CD4-positive, alpha-beta T cell (primary cell): Measurements from ENCODE around the gene MTUS2. TPM values are rescaled to one million over a fixed set of nuclear protein-coding genes. Genes with fewer than 3 reads are reported as not detected.

Experiments
- ATAC-seq: fragments of 200-7000 bp; cut with Tn5 transposase; one replicate; pipeline ENCODE4 v1.10.0; 2022; ENCODE audit warnings: mild to moderate bottlenecking; ENCODE audit not compliant: poor library complexity
- CTCF ChIA-PET: fragments of 350-600 bp; sonication (Branson Sonifier 250); formaldehyde crosslinking; loops from one replicate; lab custom pipeline; 2021; ENCODE audit warnings: antibody characterized with exemption, inconsistent platforms; lab: Charles Lee
- POLR2A ChIA-PET: fragments of 350-600 bp; sonication (Branson Sonifier 250); formaldehyde crosslinking; loops from one replicate; lab custom pipeline; 2021; ENCODE audit warnings: antibody characterized with exemption, inconsistent platforms; lab: Charles Lee
- DNase-seq, 14 experiments: peaks; one replicate each; pipeline ENCODE4 v3.0.0-alpha.2; 2013 to 2020; ENCODE audit warnings: mixed read lengths in 2 of 14
- H3K27ac ChIP-seq, 2 donors: one replicate each; pipeline versions ENCODE4 v1.5.1 to v1.7.0; 2013; ENCODE audit warnings: low read length in 2 of 2, low read depth in 1 of 2, mild to moderate bottlenecking in 1 of 2
- H3K27me3 ChIP-seq, 2 experiments: 1 replicate in 1 of 2; 2 replicates in 1 of 2; pipeline versions ENCODE4 v1.6.1 to v1.7.0; 2013; ENCODE audit warnings: low read length in 2 of 2, control low read depth in 1 of 2, mild to moderate bottlenecking in 1 of 2, moderate library complexity in 1 of 2; ENCODE audit not compliant: insufficient read depth in 2 of 2, control insufficient read depth in 1 of 2
- H3K36me3 ChIP-seq: one replicate; pipeline ENCODE4 v1.6.1; 2013; ENCODE audit warnings: low read length, control low read depth; ENCODE audit not compliant: insufficient read depth
- H3K4me1 ChIP-seq: one replicate; pipeline ENCODE4 v1.6.1; 2013; ENCODE audit warnings: low read length, control low read depth; ENCODE audit not compliant: insufficient read depth
- H3K4me3 ChIP-seq: one replicate; pipeline ENCODE4 v1.5.1; 2013; ENCODE audit warnings: mild to moderate bottlenecking, low read length, moderate library complexity
- H3K9me3 ChIP-seq, 2 experiments: 1 replicate in 1 of 2; 2 replicates in 1 of 2; pipeline versions ENCODE4 v1.6.1 to v1.7.0; 2013; ENCODE audit warnings: low read length in 2 of 2, mild to moderate bottlenecking in 2 of 2, control low read depth in 1 of 2, moderate library complexity in 1 of 2; ENCODE audit not compliant: control insufficient read depth in 1 of 2, insufficient read depth in 1 of 2
- H3K27ac Mint-ChIP-seq: one replicate; pipeline ENCODE4 v1.8.0; 2020; ENCODE audit warnings: mixed read lengths
- H3K27me3 Mint-ChIP-seq: one replicate; pipeline ENCODE4 v1.8.0; 2021; ENCODE audit warnings: mixed read lengths
- H3K36me3 Mint-ChIP-seq: one replicate; pipeline ENCODE4 v1.8.0; 2021; ENCODE audit warnings: low read depth, mixed read lengths
- H3K4me1 Mint-ChIP-seq: one replicate; pipeline ENCODE4 v1.8.0; 2021; ENCODE audit warnings: low read depth, mixed read lengths
- H3K4me3 Mint-ChIP-seq: one replicate; pipeline ENCODE4 v1.8.0; 2020; ENCODE audit warnings: mild to moderate bottlenecking, mixed read lengths
- H3K9me3 Mint-ChIP-seq: one replicate; pipeline ENCODE4 v1.8.0; 2020; ENCODE audit warnings: mixed read lengths
- intact Hi-C, 2 experiments: fragments of 100-400 bp; cut with DNase I in 1 of 2; cut with micrococcal nuclease in 1 of 2; formaldehyde crosslinking; loops; one replicate each; pipeline versions ENCODE4 v1.15.1 to v1.9.0; 2023 to 2025; cut with DNase I, micrococcal nuclease
- total RNA-seq, 174 experiments: library from RNA in 2 of 174; stranded (reverse) in 2 of 174; gene quantifications; one replicate each; pipeline ENCODE4 v1.2.3 and lab custom pipeline; 2021 to 2026
- TF ChIP-seq, protein P1 (sequence below): fragments of 200-600 bp; IDR thresholded peaks from one replicate; pipeline ENCODE4 v1.8.0; 2022; ENCODE audit warnings: antibody characterized with exemption, mild to moderate bottlenecking

Gene MTUS2
- total RNA-seq, 2 experiments from 2014 or later: 0.38 to 0.81 TPM

DNA sequence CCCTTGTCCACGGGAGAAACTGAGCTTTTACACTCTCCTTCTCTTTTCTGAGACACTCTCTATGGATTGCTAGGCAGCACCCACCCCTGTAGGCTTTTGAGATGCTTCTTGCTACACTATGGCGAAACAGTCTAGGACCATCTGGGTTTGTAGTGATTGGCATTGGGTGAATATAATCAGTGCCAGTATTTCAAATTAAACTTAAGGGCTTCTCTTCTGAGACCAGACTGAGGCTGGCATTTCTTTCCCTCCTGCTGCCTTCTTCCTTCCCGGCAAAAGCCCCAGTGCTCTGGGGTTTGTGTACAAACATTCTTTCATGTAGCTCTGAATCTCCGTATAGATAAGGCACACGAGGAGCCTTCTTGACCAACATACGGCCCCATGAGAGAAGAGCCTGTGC is 498.6 kb downstream of the MTUS2 start:
- POLR2A ChIA-PET: no interaction called here
- H3K36me3 Mint-ChIP-seq: no peaks in the 10 kb centered on the region

DNA sequence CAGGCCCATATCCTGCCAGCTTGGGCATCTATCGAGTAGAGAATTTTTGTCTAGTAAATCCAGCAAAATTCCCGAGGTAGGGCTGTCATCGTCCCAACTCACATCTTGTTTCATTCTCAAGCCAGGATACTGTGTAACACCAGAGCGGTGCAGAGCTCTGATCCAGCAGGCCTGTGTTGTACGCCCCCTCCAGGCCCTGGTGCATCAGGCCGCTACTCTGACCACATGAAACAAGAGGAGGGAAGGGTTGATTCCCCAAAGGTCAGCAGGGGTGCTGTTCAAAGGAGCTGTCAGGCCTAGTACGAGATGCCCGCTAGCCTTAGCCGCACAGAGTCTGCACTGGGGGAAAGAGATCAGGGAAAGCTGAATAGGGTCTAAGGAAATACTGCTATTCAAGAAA is 499.3 kb downstream of the MTUS2 start:
- intact Hi-C loops: no loop called here
- H3K4me1 ChIP-seq: no peaks in the 10 kb centered on the region
- CTCF ChIA-PET: no interaction called here
- no peak overlapping the region for H3K27ac Mint-ChIP-seq
- H3K4me1 Mint-ChIP-seq: no peaks in the 10 kb centered on the region
- H3K9me3 Mint-ChIP-seq: peaks cover 5% of the 10 kb centered on the region
- H3K4me3 Mint-ChIP-seq: no peak overlapping the region
- H3K4me3 ChIP-seq: no peak overlapping the region
- DNase-seq (no peak), ATAC-seq (no peak)
- no peak overlapping the region for H3K27ac ChIP-seq
- POLR2A ChIA-PET: no interaction called here
- H3K9me3 ChIP-seq: no peaks in the 10 kb centered on the region
- H3K27me3 Mint-ChIP-seq: peaks cover 12% of the 10 kb centered on the region
- no peaks in the 10 kb centered on the region for H3K36me3 Mint-ChIP-seq
- H3K27me3 ChIP-seq: no peaks in the 10 kb centered on the region
- TF ChIP-seq, protein P1, sequence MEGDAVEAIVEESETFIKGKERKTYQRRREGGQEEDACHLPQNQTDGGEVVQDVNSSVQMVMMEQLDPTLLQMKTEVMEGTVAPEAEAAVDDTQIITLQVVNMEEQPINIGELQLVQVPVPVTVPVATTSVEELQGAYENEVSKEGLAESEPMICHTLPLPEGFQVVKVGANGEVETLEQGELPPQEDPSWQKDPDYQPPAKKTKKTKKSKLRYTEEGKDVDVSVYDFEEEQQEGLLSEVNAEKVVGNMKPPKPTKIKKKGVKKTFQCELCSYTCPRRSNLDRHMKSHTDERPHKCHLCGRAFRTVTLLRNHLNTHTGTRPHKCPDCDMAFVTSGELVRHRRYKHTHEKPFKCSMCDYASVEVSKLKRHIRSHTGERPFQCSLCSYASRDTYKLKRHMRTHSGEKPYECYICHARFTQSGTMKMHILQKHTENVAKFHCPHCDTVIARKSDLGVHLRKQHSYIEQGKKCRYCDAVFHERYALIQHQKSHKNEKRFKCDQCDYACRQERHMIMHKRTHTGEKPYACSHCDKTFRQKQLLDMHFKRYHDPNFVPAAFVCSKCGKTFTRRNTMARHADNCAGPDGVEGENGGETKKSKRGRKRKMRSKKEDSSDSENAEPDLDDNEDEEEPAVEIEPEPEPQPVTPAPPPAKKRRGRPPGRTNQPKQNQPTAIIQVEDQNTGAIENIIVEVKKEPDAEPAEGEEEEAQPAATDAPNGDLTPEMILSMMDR: no peak
- H3K36me3 ChIP-seq: no peaks in the 10 kb centered on the region

More for the DNA sequence above, 498.6 kb downstream of the MTUS2 start:
- H3K36me3 ChIP-seq: no peaks in the 10 kb centered on the region
- H3K4me3 ChIP-seq: no peak overlapping the region
- no peaks in the 10 kb centered on the region for H3K9me3 ChIP-seq
- H3K27ac Mint-ChIP-seq: no peak overlapping the region
- intact Hi-C loops: no loop called here
- H3K27ac ChIP-seq: no peak overlapping the region
- no peaks in the 10 kb centered on the region for H3K27me3 ChIP-seq
- CTCF ChIA-PET: no interaction called here
- H3K4me3 Mint-ChIP-seq: no peak overlapping the region
- no peaks in the 10 kb centered on the region for H3K4me1 Mint-ChIP-seq
- H3K4me1 ChIP-seq: no peaks in the 10 kb centered on the region
- DNase-seq (no peak), ATAC-seq (no peak)
- H3K27me3 Mint-ChIP-seq: peaks cover 10% of the 10 kb centered on the region
- TF ChIP-seq, protein P1: no peak
- H3K9me3 Mint-ChIP-seq: peaks cover 5% of the 10 kb centered on the region

DNA sequence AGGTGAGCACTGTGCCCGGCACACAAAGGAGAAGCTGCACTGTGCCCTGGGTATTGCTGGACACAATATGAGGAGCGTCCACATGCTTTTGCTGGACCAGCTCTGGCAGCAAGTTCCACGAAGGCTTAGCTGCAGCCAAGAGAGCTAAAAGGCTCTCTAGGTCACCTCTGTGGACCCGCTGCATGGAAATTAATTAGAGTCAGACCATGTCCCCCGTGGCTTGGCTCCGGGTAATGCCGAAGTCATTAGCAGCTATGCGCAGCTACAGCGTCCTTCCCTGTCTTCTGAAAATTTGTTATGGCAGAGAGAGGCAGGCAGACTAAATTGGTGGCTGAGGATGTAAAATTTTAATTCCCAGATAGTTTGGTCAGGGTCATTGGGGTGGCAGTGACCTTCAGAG is 503.8 kb downstream of the MTUS2 start:
- intact Hi-C loops: no loop called here
- CTCF ChIA-PET: no interaction called here
- no peak for ATAC-seq

More for the DNA sequence above, 503.8 kb downstream of the MTUS2 start:
- no peaks in the 10 kb centered on the region for H3K9me3 ChIP-seq
- DNase-seq: no peak
- Mint-ChIP-seq H3K4me1 (no peaks in the 10 kb centered on the region), H3K27ac (no peak overlapping the region), H3K36me3 (no peaks in the 10 kb centered on the region), H3K9me3 (peaks cover 6% of the 10 kb centered on the region), H3K27me3 (peaks cover 17% of the 10 kb centered on the region), H3K4me3 (no peak overlapping the region)
- no peaks in the 10 kb centered on the region for H3K27me3 ChIP-seq
- no peaks in the 10 kb centered on the region for H3K36me3 ChIP-seq
- POLR2A ChIA-PET: no interaction called here
- TF ChIP-seq, protein P1: no peak
- H3K27ac ChIP-seq: no peak overlapping the region
- no peaks in the 10 kb centered on the region for H3K4me1 ChIP-seq
- H3K4me3 ChIP-seq: no peak overlapping the region
